ENCODE results near the gene MCRIP2.
"Not testable (repeated sequence)": the region's sequence is repeated elsewhere in the genome, so short reads cannot be mapped to it uniquely, and the experiment has no call there.

Gene MCRIP2

DNA sequence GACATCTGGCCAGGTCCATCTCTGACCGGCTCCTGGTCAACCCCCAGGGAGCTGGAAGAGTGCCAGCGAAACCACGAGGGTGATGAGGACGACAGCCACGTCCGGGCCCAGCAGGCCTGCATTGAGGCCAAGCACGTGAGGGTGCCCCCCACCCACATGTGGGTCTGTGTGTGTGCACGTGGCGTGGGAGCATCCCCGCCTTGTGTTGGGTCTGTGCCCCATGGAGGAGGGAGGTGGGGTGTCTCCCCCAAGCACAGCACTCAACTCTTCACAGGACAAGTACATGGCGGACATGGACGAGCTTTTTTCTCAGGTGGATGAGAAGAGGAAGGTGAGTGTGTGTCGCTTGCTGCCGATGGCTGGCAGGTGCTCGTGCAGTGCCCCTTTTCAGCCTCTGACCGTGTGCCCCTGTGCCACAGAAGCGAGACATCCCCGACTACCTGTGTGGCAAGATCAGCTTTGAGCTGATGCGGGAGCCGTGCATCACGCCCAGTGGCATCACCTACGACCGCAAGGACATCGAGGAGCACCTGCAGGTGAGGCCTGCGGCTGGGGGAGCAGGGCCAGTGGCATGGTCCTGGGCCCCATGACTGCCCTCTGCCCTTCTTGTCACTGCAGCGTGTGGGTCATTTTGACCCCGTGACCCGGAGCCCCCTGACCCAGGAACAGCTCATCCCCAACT lies 40.3 kb downstream of the MCRIP2 start:
- no peak for DNase-seq (ENCODE audit: low read depth)

DNA sequence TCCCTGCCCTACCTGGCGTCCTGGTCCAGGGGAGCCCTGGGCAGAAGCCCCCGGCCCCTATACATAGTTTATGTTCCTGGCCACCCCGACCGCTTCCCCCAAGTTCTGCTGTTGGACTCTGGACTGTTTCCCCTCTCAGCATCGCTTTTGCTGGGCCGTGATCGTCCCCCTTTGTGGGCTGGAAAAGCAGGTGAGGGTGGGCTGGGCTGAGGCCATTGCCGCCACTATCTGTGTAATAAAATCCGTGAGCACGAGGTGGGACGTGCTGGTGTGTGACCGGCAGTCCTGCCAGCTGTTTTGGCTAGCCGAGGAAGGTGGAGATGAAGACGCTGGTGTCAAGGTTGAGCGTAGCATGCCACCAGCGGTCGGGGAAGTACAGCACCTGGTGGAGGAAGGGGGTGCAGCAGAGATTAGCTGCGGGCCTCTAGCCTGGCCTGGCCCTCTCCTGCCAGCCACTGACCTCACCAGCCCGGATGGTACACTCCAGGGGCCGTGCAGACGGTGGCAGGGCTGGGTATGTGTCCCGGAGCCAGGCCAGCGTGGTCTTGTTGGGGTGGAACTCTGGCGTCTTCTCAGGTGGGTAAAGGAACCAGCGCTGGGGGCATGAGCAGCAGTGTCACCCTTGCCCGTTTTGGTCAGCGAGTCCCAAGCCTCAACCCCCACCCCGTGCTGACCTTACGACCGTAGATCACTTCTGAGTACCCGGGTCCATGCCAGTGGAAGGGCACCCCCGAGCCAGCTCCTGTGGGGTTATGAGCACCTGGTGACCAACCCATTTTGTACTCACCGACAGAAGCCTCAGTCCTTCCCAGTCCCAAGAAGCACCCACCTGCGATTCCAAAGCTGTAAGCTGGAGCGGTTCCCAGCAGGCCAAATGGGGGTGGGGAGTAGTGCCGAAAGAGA lies 41.1 kb downstream of the MCRIP2 start:
- DNase-seq (ENCODE audit: low read depth), result no peak

DNA sequence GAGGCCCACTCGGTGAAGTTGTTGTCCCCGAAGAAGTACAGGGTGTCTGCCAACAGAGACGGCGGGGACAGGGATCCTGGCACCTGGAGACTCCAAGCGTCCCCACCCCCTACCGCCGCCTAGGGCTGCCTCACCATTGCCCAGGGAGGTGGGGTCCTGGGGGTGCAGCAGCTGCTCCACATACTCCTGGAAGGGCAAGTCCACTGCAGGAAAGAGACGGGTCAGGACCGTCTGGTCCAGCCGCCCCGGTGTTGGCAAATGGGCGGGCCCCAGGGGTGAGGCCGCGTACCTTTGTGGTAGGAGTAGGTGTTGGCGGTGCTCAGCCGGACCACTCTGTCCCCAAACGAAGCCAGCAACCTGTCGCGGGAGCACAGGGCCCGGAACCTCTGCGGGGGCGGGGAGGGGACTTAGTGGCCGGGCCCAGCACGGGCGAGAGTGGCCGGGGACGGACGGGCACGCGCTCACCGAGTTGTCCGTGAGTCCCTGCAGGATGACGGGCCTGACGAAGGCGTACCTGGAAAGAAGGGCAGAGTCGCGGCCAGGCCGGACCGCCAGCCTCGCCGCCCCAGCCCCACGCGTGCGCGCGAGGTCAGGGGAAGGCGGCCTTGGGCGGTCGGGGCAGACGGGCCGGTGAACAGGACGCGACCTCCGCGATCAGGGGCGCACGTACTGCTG lies 41.9 kb downstream of the MCRIP2 start:
- no peak for DNase-seq (ENCODE audit: low read depth)

DNA sequence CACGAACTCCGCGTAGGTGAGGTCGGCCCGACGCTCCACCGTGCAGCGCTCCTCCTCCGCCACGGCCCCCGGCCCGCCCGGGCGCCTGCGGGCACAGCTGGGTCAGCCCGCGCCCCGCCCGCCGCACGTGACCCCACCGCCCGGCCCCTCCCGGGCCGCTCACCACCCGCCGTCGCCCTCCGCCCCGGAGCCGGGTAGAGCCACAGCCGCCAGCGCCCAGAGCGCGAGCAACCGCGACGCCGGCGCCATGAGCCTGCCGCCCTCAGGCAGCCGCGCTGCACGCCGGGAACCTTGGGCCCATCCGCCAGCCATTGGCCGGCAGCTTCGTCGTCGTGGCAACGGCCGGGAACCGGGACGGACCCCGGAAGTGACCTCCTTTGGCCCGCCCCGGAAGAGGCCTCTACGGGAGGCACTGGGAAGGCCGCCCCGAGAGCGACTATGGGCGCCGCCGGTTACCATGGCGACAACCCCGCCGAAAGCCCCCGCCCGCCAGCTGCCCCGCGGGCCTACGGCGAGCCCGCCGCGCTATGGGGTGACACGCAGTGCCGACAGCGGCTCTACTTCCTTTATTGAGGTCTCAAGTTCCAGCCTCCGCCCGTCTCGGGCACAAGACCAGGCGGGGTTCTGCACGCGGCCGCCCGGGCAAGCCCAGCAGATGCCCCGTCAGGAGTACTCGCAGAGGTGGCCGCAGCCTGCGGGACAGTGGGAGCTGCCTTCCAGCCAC lies 42.6 kb downstream of the MCRIP2 start, which contains the start of gene JMJD8:
JMJD8 (minus strand) TSS at position 264 of the 724 bp plus-strand sequence; CDS start at position 249, 15 bp downstream.
- peak; percentile 73 for DNase-seq (ENCODE audit: low read depth)

DNA sequence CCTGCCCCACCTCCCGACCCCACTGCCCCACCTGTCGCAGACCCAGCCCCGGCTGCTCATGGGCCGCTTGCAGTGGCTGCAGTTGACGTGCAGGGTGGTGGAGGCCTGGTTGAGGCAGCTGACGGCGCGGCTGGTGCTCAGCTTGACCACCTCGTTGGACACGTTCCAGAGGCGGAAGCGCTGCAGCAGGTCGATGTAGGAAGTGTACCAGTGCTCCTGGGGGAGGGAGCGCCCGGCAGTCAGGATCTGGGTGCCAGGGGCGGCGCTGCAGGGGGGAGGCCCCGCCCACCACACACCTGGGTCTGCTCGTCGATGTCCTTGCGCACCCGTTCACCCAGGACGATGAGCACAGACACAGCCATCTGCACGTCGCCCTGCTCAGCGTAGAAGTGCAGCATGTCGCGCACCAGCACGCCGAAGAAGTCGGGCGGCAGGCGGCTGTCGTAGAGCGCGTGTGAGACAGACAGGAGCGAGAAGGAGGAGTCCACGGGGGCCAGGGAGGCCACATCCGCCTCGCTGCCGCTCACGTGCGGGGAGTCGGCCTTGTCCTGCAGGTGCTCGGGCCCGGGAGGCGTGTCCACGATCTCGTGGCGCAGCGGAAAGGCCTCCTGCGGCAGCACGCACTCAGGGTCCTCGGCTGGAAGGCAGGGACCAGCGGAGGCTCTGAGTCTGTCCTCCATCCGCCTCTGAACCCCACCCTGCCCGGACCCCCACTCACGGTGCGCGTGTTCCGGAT lies 43.5 kb downstream of the MCRIP2 start:
- DNase-seq (ENCODE audit: low read depth), result no peak

DNA sequence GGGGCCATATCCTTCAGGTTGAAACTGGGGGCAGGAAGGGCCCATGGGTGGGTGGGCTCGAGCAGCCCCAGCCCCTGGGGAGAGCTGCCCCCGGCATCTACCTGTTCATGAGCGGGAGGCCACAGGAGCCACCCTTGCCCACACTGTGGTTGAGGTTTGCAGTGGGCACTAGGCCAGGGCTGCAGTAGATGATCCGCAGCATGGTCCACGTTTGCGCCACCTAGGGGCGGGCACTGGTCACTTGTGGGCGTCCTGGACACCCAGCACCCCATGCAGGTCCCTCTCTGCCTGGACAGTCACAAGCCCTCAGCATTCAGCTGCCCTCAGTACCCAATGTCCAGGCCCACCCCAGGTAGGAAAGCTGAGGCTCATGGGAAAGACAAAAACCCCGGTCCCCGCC lies 44.3 kb downstream of the MCRIP2 start:
- no peak for DNase-seq (ENCODE audit: low read depth)

DNA sequence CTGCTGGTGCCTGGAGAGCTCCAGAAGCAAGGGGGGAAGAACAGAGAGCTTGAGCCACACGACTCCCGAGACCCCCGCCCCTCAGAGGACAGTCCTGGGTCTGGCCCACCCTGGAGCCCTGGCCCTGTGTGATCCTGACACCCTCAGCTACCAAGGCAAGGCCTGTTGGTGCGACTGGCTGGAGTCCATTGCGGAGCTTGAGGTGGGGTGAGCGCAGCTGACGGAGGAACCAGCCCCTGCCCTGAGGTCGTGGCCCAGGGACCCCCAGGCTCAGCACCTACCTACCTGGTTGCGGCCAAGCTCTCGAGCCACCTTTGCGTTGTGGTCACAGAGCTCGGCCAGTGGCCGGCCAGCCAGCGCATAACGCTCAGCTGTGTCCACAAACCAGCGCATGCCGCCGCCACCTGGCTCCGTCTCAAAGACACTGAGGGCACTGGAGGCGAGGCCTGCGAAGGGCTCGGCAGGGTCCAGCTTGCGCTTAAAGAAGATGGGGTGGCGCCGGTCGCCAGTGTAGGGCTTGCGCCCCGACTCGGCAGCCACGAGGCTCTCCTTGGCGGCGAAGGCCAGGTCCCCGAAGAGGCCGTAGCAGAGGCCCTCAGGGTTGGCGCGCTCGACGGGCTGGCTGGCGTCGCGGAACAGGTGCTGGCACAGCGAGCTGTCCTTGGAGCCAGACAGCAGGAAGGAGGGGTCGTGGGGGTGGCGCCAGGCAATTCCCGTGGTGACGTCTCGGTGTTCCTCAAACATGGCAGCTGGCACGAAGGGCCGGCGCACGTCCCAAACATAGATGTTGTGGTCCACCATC lies 45.0 kb downstream of the MCRIP2 start:
- no peak for DNase-seq (ENCODE audit: low read depth)

DNA sequence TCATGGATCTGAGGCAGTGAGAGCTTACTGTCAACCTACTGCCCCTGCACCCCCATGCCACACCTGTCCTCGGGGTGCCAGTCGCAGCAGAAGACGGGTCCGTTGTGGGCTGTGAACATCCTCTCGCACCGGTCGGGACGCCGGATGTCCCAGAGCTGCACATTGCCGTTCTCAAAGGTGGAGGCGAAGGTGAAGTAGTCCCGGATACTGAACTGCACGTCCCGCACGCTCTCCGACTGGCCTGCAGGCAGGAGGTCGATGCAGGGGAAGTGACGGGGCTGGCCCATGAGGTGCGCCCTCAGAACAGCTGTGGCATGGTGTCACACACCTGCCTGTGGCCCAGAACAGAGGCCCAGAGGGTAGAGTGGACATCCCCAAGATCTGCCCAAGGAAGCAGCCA lies 45.9 kb downstream of the MCRIP2 start:
- no peak for DNase-seq (ENCODE audit: low read depth)

DNA sequence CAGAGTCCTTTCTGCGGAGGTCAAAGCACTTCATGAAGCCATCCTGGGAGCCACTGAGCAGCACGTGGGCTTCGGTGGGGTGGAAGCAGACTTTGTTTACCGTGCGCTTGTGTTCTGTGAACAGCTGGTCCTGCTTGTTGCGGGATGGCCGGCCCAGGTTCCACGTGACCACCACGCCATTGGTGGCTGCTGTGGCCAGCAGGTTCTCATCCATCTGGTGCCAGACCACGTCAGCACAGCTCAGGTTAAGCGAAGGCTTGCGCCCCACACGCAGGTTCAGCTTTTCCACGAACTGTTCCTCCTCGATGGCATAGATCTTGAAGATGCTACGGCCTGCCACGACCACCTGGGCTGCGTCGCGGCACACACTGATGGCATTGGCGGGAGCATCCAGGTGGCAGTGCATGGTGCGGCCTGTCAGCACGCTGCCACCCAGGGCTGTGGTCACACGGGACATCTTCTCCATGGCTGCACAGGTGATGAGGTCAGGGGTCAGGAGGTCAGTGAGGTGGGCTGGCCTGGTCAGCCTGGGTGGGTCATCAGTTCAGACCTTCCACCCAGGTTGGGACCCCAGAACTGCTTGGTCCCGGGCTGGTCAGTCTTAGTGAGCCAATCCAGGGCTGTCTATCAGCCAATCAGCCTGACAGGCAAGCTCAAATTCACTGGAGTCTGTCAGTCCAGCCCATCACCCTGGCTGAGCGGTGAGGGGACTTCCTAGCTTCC lies 47.7 kb downstream of the MCRIP2 start:
- no peak for DNase-seq (ENCODE audit: low read depth)

DNA sequence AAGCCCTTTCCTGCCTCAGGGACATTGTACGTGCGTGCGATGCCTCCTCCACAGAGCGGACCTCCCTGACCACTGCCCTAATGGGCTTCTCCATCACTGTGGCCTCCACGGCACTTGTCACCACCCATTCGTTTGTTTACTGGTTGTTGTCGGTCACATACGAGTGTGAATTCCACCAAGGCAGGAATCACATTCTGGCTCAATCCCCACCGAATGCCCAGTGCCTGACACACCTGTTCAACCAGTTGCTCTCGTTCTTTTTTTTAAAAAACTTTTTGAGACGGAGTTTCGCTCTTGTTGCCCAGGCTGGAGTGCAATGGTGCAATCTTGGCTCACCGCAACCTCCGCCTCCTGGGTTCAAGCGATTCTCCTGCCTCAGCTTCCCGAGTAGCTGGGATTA lies 49.6 kb downstream of the MCRIP2 start:
- DNase-seq (ENCODE audit: low read depth), result not testable (repeated sequence)

DNA sequence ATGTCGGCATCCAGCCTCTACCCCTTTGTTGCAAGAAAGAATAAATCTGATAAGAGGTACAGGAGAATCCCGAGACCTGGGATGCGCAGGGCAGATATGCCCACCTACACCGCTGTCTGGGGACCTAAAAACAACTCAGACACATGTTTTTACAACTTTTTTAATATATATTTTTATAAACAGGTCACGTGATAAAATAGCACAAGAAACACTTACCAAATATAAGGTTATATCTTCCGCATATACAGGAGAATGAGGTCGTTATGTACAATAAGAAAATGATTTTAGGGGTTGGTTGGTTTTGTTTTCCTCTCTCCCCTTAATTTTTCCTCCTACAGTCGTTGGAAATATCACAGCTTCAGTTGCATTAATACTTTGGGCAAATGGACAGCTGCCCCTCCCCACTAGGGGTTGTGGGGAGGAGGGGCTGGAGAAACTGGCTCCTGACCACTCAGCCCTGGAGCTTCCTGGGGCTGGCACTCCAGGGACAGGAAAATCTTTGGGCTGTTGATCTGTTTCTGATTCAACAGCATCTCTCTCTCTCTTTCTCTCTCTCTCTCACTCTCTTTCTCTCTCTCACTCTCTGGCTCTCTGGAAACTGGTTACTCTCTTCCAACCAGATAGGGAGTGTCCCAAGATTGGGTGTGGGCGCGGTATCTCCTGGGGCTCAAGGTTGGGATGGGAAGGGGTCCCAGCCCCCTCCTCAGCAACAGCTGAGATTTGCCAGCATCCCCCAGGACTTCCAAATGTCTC lies 50.9 kb downstream of the MCRIP2 start:
- no peak for DNase-seq (ENCODE audit: low read depth)

DNA sequence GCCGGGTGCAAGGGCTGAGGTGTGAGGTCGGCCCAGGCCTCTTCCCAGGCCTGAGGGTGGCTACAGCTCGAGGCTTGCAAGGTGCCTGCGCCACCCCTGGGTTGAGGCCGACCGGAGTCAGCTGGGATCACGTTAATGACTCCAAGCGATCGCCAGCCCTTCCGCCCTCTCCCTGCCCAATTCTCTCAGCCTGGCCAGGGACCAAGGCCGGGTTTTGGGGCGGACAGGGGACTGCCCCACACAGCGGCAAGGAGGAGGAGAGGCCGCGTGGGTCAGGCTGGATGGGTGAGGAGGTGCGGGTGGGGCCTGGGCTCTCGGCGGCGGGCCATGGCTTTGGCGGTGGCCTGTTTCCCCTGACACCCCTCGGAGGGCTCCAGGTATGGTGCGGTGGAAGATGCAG lies 51.7 kb downstream of the MCRIP2 start:
- no peak for DNase-seq (ENCODE audit: low read depth)

DNA sequence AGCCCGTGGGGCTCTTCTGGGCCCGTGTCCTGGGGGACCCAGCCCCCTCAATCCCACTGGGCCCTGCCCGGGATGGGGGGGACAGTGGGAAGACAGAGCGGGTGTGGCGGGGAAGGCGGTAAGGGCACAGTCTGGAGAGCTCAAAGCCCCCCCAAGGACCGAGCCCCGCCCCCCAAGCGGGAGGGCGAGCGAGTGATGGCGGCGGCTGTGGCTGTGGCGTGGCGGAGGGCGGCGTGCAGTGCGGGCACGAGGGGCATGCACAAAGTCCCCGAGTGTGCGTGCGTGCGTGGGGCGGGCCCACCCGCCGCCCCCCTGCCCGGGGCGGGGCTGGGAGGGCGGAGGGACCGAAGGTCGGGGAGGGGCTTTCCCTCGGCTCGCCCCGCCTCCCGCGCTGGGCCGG lies 52.1 kb downstream of the MCRIP2 start:
- DNase-seq (ENCODE audit: low read depth), result no peak

DNA sequence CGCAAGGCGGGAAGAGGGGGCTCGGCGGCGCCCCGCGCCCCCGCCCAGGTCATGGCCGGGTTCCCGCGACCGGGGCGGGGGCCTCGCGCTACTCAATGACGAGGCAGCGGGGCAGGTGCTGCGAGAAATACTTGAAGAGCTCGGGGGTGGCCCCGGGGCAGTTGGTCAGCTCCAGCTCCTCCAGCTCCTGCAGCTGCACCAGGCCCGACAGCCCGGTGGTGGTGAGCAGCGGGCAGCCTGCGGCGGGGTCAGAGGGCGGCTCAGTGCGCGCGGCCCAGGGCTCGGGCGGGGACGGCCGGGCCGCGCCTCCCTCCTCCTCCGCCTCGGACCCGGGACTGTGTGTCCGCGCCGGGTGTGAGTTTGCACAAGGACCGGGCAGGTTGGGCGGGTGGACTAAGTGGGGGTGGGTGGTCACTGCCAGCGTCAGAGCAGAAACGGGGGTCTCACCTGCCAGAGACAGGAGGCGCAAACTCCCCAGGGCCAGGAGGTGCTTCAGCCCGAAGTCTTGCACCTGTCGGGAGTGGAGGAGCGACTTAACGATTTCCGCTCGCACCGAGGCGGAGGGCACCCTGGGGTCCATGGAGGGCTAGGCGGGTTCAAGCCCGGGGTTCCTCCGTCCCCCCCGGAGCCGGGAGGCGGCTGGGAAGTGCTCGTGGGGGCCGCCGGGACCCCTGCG lies 52.7 kb downstream of the MCRIP2 start:
- no peak for DNase-seq (ENCODE audit: low read depth)

DNA sequence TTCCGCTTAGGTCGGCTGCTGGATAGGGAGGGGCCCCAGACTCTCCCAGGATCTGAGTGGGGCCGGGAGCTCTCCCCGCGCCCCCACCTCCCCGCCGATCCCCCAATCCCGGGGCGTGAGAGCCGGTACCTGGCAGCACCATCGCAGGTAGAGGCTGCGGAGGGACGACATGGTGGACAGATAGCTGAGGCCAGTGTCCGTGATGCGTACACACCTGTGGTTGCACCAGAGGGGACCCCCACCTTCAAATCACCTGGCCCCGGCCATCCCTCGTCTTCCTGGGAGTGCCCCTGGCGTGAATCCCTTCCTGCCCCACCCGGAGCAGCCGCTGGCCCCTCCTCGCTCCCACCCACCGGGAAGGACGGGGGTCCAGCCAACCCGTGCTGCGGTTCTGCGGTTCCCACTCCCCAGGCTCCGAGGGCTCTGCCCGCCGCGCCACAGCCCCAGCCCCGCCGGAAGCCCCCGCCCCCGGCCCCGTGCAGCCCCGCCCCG lies 53.3 kb downstream of the MCRIP2 start:
- DNase-seq (ENCODE audit: low read depth), result no peak

DNA sequence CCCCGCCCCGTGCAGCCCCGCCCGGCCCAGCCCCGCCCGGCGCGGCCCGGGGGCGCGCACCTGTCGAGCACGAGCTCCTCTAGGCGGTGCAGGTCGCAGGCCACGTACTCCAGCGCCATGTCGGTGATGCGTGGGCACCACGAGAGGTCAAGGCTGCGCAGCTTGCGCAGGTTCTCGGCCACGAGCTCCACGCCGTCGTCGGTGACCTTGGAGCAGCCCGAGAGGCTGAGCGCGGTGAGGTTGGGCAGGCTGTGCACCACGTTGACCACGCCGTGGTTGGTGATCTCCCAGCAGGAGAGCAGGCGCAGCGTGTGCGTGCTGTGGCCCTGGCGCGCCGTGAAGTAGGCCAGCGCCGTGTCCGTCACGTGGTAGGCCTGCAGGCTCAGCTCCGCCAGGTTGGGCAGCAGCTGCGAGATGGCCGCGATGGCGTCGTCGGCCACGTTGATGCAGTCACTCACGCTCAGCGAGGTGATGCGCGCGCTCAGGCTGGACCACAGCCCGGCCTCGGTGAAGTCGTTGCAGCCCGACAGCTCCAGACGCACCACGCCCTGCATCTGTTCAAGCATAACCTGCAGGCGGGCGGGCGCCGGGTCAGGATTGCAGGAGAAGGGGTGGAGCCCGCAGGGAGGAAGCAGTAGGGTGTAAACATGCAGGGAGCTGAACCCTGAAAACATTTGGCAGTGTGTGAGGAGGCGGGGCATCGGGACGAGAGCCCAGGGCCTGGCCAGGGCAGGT lies 53.9 kb downstream of the MCRIP2 start:
- DNase-seq (ENCODE audit: low read depth), result no peak
